Measurements from ENCODE around the gene ADAMTS9. TPM values are rescaled to one million over a fixed set of nuclear protein-coding genes. Genes with fewer than 3 reads are reported as not detected.

Gene ADAMTS9
- polyA plus RNA-seq, 1 donor from 2014 or later: 0.32 TPM

DNA sequence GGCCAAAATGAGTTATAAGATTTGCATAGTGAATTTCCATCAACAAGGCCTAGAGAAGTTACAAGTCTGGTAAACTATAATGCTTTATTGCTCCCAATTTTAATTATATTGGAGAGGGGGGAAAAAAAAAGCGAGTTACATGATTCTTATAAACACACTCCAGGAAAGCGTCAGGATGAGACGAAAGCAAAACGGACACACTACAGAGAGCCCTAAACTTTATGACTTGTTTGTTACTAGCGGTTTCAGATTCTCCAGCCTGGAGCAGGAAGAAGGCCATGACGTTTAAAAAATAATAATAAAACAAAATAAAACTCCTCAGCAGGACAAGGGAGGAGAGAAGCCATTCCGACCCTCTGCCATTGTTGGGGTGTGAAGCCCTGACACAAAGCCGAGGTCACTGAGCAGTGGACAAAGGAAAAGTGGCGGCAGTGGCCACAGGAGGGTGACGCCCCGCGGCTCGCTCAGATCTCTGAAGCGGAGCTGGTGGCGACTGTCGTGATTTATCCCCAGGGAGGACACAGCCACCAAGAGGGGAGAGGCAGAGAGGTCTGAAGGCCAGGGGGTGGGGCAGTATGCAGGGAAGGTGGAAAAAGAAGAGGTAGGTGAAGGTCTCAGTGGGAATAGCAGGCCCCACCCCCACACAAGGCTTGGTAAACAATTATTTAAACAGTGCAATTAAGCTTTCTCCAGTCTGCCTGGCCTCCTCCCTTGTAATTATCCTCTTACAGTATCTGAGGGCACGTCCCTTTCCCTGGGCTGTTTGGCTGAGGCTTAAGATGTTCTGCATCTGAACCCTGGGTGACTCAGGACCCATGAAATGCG lies 45.3 kb downstream of the ADAMTS9 start:
- no peaks in the 10 kb centered on the region for H3K36me3 ChIP-seq (ENCODE audit: insufficient read depth, low read length)
- no peaks in the 10 kb centered on the region for H3F3A ChIP-seq (ENCODE audit: insufficient read depth, low read length, poor library complexity, severe bottlenecking)
- H3K9me2 ChIP-seq (ENCODE audit: insufficient read depth, low read length): no peaks in the 10 kb centered on the region
- no peak overlapping the region for H3K4me2 ChIP-seq (ENCODE audit: low read length)
- no peaks in the 10 kb centered on the region for H4K20me1 ChIP-seq (ENCODE audit: insufficient read depth)
- no peaks in the 10 kb centered on the region for H3K27me3 ChIP-seq (ENCODE audit: insufficient read depth, low read depth, low read length)
- no peaks in the 10 kb centered on the region for H3K9me3 ChIP-seq (ENCODE audit: low read length)
- H3K27ac ChIP-seq (ENCODE audit: low read length): no peak overlapping the region
- no peak overlapping the region for H3K4me3 ChIP-seq (ENCODE audit: low read length)
- no peak overlapping the region for H2AFZ ChIP-seq (ENCODE audit: low read depth, low read length)
- no peaks in the 10 kb centered on the region for H3K79me2 ChIP-seq (replicated peaks; ENCODE audit: insufficient read depth, low read length)
- H3K9ac ChIP-seq (ENCODE audit: low read length): no peak overlapping the region
- TF ChIP-seq POLR2AphosphoS5 (IDR thresholded peaks at IDR 0.05) (no peak), RAD21 (conservative IDR thresholded peaks at IDR 0.05) (no peak), EP300 (conservative IDR thresholded peaks at IDR 0.05; ENCODE audit: poor library complexity, severe bottlenecking) (no peak), EZH2 (IDR thresholded peaks at IDR 0.05; ENCODE audit: borderline replicate concordance, insufficient read depth, low read length, poor library complexity, severe bottlenecking) (no peak), MXI1 (conservative IDR thresholded peaks at IDR 0.05; ENCODE audit: poor library complexity, severe bottlenecking) (no peak), TAF1 (IDR thresholded peaks at IDR 0.05; ENCODE audit: low read depth) (no peak), SMC3 (conservative IDR thresholded peaks at IDR 0.05; ENCODE audit: poor library complexity) (no peak)
- TF ChIP-seq, protein P1, sequence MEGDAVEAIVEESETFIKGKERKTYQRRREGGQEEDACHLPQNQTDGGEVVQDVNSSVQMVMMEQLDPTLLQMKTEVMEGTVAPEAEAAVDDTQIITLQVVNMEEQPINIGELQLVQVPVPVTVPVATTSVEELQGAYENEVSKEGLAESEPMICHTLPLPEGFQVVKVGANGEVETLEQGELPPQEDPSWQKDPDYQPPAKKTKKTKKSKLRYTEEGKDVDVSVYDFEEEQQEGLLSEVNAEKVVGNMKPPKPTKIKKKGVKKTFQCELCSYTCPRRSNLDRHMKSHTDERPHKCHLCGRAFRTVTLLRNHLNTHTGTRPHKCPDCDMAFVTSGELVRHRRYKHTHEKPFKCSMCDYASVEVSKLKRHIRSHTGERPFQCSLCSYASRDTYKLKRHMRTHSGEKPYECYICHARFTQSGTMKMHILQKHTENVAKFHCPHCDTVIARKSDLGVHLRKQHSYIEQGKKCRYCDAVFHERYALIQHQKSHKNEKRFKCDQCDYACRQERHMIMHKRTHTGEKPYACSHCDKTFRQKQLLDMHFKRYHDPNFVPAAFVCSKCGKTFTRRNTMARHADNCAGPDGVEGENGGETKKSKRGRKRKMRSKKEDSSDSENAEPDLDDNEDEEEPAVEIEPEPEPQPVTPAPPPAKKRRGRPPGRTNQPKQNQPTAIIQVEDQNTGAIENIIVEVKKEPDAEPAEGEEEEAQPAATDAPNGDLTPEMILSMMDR (IDR thresholded peaks at IDR 0.05; ENCODE audit: poor library complexity, severe bottlenecking): no peak
- TF ChIP-seq, protein P2, sequence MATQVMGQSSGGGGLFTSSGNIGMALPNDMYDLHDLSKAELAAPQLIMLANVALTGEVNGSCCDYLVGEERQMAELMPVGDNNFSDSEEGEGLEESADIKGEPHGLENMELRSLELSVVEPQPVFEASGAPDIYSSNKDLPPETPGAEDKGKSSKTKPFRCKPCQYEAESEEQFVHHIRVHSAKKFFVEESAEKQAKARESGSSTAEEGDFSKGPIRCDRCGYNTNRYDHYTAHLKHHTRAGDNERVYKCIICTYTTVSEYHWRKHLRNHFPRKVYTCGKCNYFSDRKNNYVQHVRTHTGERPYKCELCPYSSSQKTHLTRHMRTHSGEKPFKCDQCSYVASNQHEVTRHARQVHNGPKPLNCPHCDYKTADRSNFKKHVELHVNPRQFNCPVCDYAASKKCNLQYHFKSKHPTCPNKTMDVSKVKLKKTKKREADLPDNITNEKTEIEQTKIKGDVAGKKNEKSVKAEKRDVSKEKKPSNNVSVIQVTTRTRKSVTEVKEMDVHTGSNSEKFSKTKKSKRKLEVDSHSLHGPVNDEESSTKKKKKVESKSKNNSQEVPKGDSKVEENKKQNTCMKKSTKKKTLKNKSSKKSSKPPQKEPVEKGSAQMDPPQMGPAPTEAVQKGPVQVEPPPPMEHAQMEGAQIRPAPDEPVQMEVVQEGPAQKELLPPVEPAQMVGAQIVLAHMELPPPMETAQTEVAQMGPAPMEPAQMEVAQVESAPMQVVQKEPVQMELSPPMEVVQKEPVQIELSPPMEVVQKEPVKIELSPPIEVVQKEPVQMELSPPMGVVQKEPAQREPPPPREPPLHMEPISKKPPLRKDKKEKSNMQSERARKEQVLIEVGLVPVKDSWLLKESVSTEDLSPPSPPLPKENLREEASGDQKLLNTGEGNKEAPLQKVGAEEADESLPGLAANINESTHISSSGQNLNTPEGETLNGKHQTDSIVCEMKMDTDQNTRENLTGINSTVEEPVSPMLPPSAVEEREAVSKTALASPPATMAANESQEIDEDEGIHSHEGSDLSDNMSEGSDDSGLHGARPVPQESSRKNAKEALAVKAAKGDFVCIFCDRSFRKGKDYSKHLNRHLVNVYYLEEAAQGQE (IDR thresholded peaks at IDR 0.05; ENCODE audit: borderline replicate concordance): no peak

DNA sequence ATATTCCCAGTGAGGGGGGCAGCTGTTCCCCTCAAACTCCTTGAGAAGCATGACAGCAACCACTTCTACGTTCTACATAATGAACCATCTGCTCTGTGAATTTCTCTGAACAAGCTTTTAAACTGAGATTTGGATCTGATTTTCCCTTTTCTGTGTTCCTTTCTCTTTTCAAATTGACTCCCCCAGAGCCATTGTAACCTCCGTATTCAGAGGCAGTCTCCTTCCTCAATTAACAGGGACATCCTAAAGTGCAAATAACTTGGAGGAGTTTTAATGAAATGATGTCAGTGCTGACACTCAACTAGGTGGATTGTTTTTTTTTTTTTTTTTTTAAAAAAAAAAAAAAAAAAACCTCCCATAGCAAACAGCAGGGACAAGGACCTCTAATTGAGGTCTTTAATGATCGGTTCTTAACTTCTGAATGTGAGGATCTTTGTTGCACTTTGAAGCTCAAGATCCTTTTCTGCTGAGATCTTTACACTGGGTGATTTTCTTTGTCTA lies 48.8 kb downstream of the ADAMTS9 start:
- Histone ChIP-seq H4K20me1 (ENCODE audit: insufficient read depth) (no peaks in the 10 kb centered on the region), H3K4me3 (ENCODE audit: low read length) (no peak overlapping the region), H3K9me3 (ENCODE audit: low read length) (no peaks in the 10 kb centered on the region), H3F3A (ENCODE audit: insufficient read depth, low read length, poor library complexity, severe bottlenecking) (no peaks in the 10 kb centered on the region), H3K36me3 (ENCODE audit: insufficient read depth, low read length) (no peaks in the 10 kb centered on the region), H3K79me2 (replicated peaks; ENCODE audit: insufficient read depth, low read length) (no peaks in the 10 kb centered on the region), H3K9ac (ENCODE audit: low read length) (no peak overlapping the region), H2AFZ (ENCODE audit: low read depth, low read length) (no peak overlapping the region), H3K4me2 (ENCODE audit: low read length) (no peak overlapping the region), H3K27me3 (ENCODE audit: insufficient read depth, low read depth, low read length) (no peaks in the 10 kb centered on the region), H3K27ac (ENCODE audit: low read length) (no peak overlapping the region), H3K9me2 (ENCODE audit: insufficient read depth, low read length) (no peaks in the 10 kb centered on the region)
- TF ChIP-seq SMC3 (conservative IDR thresholded peaks at IDR 0.05; ENCODE audit: poor library complexity): no peak
- no peak for TF ChIP-seq EP300 (conservative IDR thresholded peaks at IDR 0.05; ENCODE audit: poor library complexity, severe bottlenecking)
- TF ChIP-seq, protein P2 (IDR thresholded peaks at IDR 0.05; ENCODE audit: borderline replicate concordance): no peak
- TF ChIP-seq, protein P1 (IDR thresholded peaks at IDR 0.05; ENCODE audit: poor library complexity, severe bottlenecking): no peak
- TF ChIP-seq POLR2AphosphoS5 (IDR thresholded peaks at IDR 0.05): no peak
- no peak for TF ChIP-seq RAD21 (conservative IDR thresholded peaks at IDR 0.05)
- TF ChIP-seq MXI1 (conservative IDR thresholded peaks at IDR 0.05; ENCODE audit: poor library complexity, severe bottlenecking): no peak
- no peak for TF ChIP-seq EZH2 (IDR thresholded peaks at IDR 0.05; ENCODE audit: borderline replicate concordance, insufficient read depth, low read length, poor library complexity, severe bottlenecking)
- TF ChIP-seq TAF1 (IDR thresholded peaks at IDR 0.05; ENCODE audit: low read depth): no peak
